Right kidney (tissue), 1 donor: ENCODE results near the gene DTNB.
"Not testable (repeated sequence)": the region's sequence is repeated elsewhere in the genome, so short reads cannot be mapped to it uniquely, and the experiment has no call there.

ENCODE experiments used
- DNase-seq: peaks from one replicate; pipeline ENCODE4 v3.0.0-alpha.2; 2016

DTNB gene

DNA sequence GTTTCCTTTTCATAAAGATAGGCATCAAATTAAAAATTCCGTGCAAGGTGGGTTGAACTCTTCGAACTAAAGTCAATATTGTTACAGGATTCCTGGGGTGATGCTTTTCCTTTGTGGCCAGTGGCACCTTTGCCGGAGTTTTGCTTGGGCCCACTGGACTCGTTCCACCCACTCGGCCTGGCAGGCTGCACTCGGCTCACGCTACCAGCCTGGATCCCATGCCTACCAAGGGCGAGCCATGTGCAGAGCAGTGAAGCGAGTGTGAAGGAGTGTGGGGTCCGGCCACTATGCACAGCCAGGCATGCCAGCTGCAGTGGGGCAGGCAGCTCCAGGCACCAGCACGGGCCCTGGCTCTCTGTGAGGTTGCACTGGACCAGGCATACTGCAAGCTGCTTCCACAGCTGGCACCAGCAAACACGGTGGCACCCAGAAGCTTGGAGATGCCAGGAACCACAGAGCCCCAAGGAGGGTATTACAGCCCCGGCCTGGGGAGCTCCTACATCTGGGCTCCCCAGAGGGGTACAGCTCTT, 83.6 kb downstream of the DTNB start:
- no peak for DNase-seq

DNA sequence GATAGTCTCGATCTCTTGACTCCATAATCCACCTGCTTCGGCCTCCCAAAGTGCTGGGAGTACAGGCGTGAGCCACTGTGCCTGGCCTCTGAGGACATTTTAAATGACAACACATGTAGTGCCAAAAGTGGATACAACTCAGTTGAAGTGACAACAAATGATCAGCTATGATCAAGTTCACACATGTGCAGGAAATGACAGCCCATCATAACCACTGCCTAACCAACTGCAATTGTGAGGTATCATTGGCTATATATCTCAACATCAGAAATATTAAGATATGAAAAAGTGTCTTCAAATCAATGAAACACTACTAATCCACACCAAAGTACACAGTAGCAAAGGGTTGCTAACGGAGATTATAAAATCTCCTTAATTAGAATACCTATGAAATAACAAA, 84.8 kb downstream of the DTNB start:
- DNase-seq = no peak

DNA sequence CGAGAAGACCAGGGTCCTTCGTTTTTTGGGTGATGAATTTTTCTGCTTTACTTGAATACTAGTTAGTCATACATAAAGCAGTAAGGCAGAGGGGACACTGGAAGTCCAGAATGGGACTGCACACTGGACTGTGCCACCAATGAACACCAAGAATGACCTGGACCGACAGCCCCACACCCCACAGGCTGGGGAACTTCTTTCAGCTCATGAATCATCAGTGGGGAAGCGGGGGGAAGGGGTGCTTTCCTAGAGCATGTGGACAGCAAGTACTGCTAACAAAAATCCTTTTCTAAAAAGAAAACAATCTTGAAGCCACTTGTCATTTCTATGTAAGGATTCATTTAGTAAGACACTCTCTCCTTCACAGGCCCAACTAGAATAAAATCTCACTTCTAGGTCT, 86.0 kb downstream of the DTNB start:
- no peak for DNase-seq

DNA sequence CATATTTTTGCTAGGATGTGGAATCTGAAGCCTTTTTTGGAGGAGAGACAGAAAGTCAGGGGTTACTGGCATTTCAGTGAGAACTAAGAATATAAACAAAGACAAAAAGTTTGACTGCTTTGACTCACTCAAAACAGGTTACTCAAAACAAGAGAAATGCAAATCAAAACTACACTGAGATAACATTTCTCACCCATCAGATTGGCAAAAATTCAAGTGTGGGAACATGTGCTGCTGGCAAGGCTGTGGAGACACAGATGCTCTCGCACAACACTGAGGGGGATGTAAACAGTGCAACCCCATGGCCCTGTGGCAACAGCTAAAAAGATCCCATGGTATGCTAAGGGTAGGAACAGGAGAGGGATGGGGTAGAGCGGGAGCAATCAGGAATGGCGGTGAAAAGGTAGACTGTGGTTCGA, 86.6 kb downstream of the DTNB start:
- DNase-seq = no peak

DNA sequence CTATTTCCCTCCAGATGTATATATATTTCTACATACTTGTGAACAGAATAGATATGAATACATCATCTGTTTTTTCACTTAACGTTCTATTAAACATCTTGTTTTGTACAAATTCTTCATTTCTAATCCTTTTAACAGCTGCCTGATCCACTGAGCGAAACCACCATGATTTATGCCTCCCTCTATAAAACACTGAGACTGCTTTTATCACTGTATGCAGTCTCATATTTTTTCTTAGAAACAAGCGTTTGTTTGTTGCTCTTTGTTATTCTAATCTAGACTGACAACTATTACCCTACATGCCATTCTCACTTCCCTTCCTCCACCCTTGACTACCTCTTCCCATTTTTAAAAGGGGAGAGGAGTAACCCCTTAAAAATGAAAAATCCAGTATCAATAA, 88.2 kb downstream of the DTNB start:
- no peak for DNase-seq

DNA sequence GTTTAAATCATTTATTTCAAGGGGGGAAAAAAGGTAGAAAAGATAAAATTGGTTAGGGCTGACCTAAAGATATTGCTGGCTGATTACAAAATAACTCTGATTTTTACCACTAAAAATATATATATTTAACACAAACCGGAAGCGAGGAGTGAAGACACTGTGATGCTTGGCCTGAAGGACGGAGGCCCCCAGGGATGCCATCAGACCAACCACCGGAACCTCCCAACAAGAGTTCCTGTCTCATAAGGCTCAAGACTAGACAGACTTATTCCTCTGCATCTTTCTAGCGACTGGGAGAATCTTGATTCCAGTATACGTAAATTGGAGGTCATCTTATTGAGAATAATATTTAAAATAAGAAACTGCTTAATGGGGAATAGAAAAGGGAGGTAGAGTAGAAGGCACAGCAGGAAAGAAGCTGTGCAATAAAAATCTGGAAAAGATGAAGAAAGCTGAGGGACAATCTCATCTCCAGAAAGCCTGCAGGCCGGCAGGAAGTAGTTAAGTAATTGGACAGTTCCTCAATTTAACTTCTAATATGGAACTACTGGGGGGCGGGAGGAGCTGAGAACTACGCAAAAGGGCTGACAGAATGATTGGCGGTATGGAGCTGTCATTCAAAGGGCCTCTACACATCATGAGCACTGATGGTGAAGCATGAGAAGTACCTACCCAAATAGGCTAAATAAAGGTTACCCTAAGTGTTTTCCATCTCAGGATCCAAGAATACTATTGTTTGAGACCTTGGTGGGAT, 91.1 kb downstream of the DTNB start:
- no peak for DNase-seq

DNA sequence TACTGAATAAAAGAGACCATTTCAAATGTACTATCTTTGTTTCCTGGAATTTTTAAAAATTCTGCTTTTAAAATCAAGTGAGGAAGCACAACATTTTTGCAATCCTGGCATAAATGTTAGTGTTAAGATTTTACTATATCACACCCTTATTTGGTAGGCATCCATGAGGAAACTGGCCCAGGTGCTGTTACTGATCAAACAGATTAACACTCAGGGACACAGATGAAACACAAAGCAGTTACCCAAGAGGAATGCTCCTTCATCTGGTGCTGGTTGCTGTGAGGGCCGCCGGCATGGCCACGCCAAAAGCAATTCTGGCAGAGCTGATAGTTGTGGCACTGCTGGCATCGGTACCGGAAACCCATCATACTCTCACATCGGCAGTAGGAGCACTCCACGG, 96.8 kb downstream of the DTNB start:
- DNase-seq = no peak

DNA sequence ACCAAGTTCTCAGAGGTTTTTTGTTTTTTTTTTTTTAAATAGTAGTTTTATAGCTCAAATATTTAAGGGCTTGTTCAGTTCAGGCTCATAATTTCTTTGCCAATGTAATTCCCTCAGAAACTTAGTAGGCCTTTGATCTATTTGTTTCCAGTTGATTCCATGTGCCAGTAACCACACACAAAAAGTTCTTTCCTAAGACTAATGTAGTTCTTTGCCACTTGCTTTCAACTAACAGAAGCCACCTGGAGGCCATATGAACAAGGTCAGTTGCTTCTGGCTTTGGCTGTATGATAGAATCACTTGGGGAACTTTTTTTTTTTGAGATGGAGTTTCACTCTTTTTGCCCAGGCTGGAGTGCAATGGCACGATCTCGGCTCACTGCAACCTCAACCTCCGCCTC, 100.7 kb downstream of the DTNB start:
- DNase-seq = no peak

DNA sequence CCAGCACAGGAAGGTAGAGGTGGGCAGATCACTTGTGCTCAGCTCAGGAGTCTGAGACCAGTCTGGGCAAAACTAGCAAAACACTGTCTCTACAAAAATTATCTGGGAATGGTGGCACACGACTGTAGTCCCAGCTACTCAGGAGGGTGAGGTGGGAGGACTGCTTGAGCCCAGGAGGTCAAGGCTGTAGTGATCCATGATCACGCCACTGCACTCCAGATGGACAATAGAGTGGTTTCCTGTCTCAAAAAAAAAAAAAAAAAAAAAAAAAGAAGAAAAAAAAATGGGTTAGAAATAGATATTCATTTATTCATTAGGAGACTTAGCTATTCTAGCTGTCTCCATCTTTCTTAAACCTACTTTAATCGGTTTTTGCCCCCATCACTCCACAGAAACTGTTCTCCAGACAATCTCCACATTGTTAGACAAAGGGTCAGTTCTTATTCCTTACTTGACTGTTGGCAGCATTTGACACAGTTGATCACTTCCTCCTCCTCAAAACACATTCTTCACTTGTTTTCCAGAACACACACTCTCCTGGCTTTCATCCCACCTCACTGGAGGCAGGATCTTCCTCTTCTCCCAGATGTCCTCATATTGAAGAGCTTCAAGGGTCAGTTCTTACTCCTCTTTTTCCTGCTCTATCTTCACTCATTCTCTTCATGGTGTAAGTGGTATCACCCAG, 103.1 kb downstream of the DTNB start:
- no peak for DNase-seq

DNA sequence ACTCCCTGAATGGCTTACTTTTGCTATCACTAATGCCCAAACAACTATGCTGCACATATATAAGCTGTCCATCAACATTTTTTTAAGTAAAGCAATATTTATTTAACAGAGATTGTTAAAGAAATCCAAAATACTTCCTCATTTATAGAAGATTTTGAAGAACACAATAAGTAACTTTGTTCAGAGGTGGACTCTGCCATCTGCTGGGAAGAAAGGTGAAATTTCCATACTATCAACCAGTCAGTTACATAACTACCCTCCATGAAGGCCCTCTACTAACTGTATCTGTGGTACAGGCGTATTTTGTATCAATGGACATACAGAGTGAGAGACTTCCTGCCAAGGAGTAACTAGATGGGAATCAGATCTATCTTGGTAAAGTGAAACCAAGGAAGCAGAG, 106.0 kb downstream of the DTNB start:
- no peak for DNase-seq

DNA sequence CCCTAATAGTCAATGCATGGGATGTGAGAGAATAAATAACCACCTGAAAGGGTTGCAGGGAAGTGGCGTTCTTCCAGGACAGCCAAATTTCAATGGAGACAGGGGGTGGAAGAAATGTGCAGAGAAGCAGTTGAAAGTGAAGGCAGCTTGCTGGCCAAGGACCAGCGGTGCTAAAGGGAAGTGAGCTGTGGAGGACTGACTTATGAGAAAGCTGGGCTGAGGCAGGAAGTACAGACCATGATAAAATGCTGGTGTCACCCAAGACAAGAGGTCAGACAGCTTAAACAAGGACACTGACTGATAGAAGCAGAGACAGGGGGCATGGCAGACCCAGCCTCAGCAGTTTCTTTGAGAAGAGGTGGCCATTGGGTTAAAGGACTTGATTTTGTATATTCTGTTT, 106.7 kb downstream of the DTNB start:
- DNase-seq = no peak

DNA sequence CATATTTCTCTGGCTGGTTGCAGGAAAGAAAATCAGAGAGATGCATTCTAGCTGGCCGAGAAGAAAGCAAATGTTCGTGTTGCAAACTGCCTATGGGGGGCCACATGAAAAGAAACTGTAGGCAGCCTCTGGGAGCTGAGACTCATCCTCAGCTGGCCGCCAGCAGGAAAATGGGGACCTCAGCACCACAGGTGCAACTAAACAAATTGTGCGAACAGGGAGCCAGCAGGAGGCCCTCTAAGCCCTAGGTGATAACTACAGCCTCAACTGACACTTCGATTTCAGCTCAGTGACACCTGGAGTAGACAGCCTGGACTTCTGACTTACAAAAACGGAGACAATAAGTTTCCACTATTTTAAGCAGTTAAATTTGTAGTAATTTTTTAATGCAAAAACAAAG, 107.3 kb downstream of the DTNB start:
- no peak for DNase-seq

DNA sequence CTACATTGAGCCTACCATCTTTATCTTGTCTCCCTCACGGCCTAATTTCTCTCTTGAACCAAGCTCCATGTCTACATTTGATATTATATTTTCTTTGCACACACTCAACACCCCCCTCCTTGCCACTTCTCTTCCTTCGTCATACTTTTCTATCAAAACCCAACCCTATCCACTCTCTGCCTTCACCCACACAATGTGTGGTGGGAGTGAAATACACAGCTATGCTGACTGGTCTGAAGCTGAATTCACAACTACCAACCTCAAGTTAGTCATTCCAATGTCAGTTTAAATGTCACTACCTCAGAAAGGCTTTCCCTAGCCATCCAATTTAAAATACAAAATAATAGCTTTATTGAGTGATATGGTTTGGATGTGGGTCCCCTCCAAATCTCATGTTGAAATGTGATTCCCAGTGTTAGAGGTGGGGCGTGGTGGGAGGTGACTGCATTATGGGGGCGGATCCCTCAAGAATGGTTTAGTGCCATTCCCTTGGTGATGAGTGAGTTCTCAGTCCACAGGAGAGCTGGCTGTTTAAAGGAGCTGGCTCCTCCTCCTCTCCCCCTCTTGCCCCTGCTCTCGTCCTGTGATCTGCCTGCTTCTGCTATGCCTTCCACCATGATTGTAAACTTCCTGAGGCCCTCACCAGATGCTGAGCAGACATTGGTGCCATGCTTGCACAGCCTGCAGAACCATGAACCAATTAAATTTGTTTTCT, 112.1 kb downstream of the DTNB start:
- no peak for DNase-seq

DNA sequence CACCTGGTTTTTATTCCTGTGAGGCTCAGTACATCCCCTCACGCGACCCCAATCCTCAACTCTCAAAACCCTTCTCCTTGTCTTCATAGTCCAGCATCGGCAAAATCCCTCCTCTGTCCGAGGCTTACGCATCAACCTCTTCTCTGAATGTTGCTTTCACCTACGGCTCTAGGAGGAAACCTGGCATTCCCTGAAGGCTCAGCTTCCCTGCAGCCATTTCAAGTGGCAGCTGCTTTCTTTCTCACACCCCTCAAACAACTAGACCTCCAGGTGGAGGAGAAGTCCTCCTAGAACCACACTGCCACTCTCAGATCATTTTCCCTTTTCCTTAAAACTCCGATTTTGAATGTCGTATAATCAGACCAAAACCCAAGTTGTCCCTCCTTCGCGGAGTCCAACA, 114.2 kb downstream of the DTNB start:
- DNase-seq = no peak

DNA sequence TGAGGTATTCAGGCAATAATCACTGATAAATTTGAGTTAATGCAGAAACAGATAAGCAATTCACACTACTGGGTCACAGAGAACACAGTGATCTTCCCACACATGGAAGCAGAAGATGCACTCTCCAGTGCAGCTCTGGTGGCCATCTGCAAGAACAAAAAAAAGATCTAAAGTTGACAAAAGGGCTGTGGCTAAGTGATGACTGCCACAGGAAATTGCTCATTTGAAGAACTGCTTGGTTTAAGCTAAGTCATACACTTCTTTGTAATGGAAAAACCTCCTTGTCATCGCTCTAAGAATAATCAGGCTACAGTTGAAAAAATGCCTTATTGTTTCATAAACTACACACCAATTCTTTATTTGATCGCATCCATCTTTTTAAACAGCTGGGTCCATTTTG, 115.1 kb downstream of the DTNB start:
- no peak for DNase-seq

DNA sequence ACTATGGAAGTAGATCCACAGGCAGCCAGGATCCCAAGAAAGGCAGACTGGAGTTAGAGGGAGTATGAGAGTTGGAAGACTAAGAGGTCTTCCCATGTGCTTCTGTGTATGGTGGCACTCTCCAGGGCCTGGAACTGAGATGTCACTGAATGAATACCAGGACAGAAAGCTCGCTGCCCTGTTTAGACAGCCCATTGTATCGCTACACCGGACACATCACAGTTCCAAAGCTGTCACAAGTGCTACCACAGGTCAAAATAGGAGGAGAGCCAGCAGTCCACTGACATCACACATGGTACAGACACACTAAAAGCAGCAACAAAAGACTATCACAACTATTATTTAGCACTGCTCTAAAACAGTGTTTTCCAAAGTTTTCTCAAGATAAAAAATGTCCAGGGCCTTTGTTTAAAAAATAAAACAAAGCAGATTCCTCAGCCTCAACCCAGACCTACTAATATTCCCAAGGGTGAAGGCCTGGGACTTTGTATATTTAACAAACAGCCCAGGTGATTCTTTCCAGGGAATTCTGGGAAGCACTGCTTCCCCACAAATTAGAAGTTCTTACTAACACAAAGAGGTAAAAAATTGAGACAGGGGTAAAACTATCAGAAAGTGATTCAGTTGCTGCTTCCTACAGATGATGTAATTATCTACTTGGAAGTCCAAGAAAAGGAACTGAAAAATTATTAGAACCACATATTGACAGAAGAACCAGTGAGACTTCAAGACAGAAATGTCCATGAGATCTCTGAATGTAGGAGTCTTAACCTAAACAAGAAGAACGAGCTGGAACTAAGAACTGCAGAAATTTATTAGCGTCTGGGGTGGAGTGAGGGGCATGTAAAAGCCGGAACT, 116.0 kb downstream of the DTNB start:
- no peak for DNase-seq

DNA sequence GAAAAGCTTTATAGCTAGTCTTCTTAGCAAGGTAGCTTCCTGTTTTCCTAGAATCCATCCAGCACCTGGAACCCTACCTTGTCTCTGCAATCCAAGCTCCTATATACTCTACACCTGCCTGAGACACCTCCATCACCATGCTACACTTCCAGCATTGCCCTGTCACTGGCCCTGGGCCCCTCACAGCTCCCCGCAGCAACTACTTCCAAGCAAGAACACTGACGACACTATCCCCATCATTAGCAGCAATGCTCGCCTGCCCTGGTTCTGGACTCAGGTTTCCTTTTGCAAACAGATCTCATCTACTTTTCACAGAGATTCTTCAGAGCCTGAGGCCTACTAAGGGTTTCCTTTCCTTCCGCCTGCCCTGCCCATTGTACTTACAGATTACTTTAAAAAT, 121.1 kb downstream of the DTNB start:
- no peak for DNase-seq

DNA sequence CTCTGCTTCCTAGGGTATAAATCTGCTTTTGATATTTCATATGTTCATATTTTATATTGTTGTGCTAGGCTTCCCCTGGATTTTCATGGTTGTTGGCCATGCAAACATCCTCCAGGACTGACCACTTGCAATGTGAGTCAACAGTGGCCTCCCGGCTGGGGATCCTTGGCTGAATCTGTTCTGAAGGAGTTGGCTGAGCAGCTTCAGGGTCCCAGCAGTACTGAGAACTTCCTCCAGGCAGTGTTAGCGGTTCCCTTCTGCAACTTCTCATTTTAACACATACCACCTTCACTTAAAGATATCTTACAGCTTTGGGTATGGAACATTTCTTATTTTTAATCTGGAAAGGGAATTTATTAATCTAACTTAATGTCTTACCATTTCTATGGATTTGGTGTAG, 122.1 kb downstream of the DTNB start:
- DNase-seq = no peak

DNA sequence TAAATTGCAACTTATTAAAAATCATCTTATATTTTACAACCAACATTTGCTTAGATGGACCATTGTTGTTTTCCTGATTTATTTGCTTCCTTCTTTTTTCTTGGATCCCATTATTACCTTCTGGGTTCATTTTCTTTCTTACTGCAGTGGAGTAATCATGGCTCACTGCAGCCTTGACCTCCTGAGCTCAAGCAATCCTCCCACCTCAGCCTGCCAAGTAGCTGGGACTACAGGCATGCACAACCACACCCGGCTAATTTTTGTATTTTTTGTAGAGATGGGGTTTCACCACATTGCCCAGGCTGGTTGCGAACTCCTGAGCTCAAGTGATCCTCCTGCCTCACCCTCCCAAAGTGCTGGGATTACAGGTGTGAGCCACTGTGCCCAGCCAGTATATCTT, 123.8 kb downstream of the DTNB start:
- not testable (repeated sequence) for DNase-seq

DNA sequence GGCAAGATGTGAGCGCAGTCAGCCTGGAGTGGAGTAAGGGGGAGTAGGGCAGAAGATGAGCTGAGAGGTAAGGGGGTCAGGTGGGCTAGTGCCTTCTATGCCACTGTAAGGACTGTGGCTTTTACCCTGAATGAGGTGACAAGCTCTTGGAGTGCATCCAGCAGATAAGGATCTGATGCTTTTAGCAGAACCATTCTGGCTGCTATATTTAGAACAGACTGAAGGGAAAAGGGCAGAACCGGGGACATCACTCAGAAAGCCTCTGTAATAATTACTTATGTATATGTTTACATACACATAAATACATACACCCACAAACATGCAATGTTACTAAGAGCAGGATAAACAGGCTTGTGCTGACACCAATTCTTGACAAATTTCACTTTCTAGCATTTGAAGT, 124.8 kb downstream of the DTNB start:
- no peak for DNase-seq

DNA sequence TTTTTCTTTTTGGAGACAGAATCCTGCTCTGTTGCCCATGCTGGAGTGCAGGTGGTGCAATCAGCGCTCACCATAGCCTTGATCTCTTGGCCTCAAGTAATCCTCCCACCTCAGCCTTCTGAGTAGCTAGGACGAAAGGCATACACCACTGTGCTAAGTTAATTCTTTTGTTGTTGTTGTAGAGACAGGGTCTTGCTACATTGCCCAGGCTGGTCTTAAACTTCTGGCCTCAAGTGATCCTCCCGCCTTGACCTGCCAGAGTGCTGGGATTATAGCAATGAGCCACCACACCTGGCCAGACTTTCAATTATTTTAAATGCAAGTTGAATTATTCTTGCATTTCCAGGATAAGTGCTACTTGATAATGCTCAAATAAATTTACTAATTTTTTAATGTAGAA, 126.5 kb downstream of the DTNB start:
- no peak for DNase-seq

DNA sequence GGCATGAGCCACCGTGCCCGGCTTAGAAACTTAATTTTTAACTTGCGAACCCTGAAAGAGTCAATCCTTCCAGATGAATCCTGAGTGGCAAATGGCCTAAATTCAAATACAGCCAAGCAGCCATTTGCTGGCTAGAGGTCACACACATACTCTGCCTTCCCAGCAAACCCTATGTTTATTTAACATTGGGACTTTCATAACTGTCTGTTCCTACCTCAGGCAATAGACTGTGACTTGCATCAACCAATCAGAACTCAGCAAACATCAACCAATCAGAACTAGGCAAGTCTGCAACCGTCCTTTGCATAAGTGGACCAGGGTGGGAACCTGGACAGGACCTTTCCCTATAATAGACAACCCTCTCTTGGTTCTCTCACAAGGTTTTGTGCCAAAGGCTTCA, 127.5 kb downstream of the DTNB start:
- no peak for DNase-seq

DNA sequence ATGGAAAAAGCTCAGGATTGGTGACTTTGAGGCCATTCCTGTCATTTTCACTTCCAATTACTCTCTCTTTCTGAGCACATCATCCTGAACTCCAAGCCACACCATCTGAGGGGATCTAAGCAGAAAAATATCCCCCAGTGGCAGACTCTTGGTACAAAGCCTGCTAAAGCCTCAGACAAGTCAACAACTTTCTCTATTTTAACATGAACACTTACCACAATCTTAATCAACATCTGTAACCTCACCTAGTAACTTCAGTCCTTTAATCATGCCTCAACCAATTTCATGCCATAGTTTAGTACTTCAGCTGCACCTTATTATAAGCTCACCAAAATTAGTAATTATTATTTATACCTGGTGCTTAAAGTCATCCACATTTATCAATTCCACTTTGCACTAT, 128.9 kb downstream of the DTNB start:
- no peak for DNase-seq
